TTC549 (cell line): ENCODE data around the gene COBLL1.
A peak's percentile ranks its signal among the peaks of the same experiment; 100 is the strongest.

ENCODE experiments used
- FAIRE-seq: peaks from 2 replicates; lab custom pipeline; 2012; peaks lifted over from hg19 to GRCh38; lab: Jason Lieb, UNC

COBLL1 gene

GRCh38 chr2:164754157-164755093 is 87.2 kb downstream of the COBLL1 start:
- no peak for FAIRE-seq

- no peak for FAIRE-seq
These were observed 88.7 kb downstream of the COBLL1 start for GRCh38 chr2:164752956-164753355.

GRCh38 chr2:164747783-164748433 is 93.7 kb downstream of the COBLL1 start:
- FAIRE-seq: no peak

GRCh38 chr2:164747140-164747539 is 94.5 kb downstream of the COBLL1 start:
- no peak for FAIRE-seq

- FAIRE-seq: no peak
These were observed 94.9 kb downstream of the COBLL1 start for GRCh38 chr2:164746713-164747112.

GRCh38 chr2:164745012-164745797 is 96.4 kb downstream of the COBLL1 start:
- FAIRE-seq: no peak

GRCh38 chr2:164742738-164743317 is 98.8 kb downstream of the COBLL1 start:
- no peak for FAIRE-seq

- FAIRE-seq: no peak
These were observed 101.7 kb downstream of the COBLL1 start for GRCh38 chr2:164739966-164740365.

GRCh38 chr2:164737612-164738081 is 104.0 kb downstream of the COBLL1 start:
- peak; percentile 92 for FAIRE-seq

- FAIRE-seq: no peak
These were observed 106.2 kb downstream of the COBLL1 start for GRCh38 chr2:164735309-164735919.

- no peak for FAIRE-seq
These were observed 107.4 kb downstream of the COBLL1 start for GRCh38 chr2:164734196-164734595.

- FAIRE-seq: no peak
These were observed 116.1 kb downstream of the COBLL1 start for GRCh38 chr2:164725542-164725941.

GRCh38 chr2:164722616-164723338 is 118.8 kb downstream of the COBLL1 start:
- FAIRE-seq: no peak

GRCh38 chr2:164721430-164721829 is 120.2 kb downstream of the COBLL1 start:
- no peak for FAIRE-seq

- FAIRE-seq: no peak
These were observed 121.4 kb downstream of the COBLL1 start for GRCh38 chr2:164719996-164720941.

GRCh38 chr2:164717000-164717803 is 124.4 kb downstream of the COBLL1 start:
- FAIRE-seq: peak; percentile 91

GRCh38 chr2:164714471-164714870 is 127.2 kb downstream of the COBLL1 start:
- FAIRE-seq: no peak

GRCh38 chr2:164711766-164712138 is 129.9 kb downstream of the COBLL1 start:
- no peak for FAIRE-seq
